Epithelial cell of proximal tubule (primary cell): ENCODE data around the gene KLF16. TPM values are rescaled to one million over a fixed set of nuclear protein-coding genes. Genes with fewer than 3 reads are reported as not detected.
A peak's percentile ranks its signal among the peaks of the same experiment; 100 is the strongest.

ENCODE experiments used
- DNase-seq: peaks from one replicate; pipeline ENCODE4 v3.0.0-alpha.2; 2011; ENCODE audit warnings: low read depth
- H3K4me3 ChIP-seq: 2 replicates; pipeline ENCODE4 v1.5.1; 2011; ENCODE audit warnings: low read depth, mild to moderate bottlenecking, low read length
- total RNA-seq: library from RNA; depleted of rRNA; stranded (reverse); fragments of >200 nt; gene quantifications from 2 replicates; pipeline ENCODE4 v1.2.3, GENCODE V29; 2015
- TF ChIP-seq, protein P1 (sequence below): conservative IDR thresholded peaks from 2 replicates; pipeline ENCODE4 v1.5.1; 2012; ENCODE audit warnings: low read depth, mild to moderate bottlenecking, low read length

The KLF16 gene
- total RNA-seq, 1 donor from 2014 or later = 28.1 TPM

DNA sequence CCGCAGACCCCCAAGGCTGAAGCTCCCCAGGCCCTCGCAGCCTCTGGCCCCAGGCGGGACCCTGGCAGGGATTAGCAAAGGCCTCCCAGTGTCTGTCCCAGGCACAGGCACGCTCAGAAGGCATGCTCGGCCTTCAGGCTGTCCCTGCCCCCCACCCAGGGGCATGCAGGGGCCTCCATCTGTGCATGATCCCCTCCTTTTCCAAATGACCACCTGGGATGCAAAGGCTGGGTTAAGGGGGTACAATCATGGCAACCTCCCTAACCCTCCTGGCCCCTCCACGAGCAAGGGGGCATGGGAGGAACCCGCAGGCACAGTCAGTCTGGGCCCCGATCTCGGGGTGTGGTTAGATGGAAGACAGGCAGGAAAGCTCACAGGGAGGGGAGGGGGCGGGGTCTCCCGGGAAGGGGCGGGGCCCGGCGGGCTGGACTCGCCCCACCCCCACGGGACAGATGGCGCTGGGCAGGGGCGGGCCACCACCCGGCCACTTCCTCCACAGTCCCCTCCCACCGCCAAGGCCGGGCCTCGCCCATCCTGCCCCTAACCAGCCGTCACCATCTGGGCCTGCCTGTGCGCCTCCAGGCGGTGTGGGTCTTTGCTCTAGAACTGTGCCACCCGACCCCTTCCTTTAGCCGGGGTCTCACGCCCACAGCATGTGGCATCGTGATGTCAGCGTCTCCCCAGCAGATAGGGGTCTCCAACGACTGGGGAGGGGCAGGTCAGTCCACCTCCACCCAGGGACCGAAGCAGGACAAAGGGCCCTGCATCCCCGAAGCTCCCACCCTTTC lies 8.1 kb downstream of the KLF16 start:
- no peak overlapping the region for H3K4me3 ChIP-seq
- DNase-seq = no peak
- TF ChIP-seq, protein P1, sequence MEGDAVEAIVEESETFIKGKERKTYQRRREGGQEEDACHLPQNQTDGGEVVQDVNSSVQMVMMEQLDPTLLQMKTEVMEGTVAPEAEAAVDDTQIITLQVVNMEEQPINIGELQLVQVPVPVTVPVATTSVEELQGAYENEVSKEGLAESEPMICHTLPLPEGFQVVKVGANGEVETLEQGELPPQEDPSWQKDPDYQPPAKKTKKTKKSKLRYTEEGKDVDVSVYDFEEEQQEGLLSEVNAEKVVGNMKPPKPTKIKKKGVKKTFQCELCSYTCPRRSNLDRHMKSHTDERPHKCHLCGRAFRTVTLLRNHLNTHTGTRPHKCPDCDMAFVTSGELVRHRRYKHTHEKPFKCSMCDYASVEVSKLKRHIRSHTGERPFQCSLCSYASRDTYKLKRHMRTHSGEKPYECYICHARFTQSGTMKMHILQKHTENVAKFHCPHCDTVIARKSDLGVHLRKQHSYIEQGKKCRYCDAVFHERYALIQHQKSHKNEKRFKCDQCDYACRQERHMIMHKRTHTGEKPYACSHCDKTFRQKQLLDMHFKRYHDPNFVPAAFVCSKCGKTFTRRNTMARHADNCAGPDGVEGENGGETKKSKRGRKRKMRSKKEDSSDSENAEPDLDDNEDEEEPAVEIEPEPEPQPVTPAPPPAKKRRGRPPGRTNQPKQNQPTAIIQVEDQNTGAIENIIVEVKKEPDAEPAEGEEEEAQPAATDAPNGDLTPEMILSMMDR = no peak

DNA sequence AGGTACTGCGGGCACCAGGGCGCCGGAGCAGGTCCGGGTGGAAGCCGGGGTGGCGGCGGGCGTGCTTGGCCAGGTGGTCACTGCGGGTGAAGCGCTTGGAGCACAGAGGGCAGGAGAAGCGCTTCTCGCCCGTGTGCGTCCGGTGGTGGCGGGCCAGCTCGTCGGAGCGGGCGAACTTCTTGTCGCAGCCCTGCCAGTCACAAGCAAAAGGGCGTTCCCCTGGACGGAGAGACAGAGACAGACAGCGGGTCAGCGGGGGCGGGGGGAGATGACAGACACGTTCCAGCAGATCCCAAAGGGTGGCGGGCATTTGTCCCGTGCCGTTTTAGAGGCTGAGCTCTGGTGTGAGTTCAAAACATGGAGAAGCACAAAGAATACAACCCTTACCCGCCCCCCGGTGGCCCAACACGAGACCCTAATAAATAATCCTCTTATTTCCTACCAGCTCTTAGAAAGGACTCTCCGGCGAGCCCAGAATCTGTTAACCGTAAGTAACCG lies 8.8 kb downstream of the KLF16 start:
- TF ChIP-seq, protein P1 = no peak
- H3K4me3 ChIP-seq = no peak overlapping the region
- DNase-seq = no peak

DNA sequence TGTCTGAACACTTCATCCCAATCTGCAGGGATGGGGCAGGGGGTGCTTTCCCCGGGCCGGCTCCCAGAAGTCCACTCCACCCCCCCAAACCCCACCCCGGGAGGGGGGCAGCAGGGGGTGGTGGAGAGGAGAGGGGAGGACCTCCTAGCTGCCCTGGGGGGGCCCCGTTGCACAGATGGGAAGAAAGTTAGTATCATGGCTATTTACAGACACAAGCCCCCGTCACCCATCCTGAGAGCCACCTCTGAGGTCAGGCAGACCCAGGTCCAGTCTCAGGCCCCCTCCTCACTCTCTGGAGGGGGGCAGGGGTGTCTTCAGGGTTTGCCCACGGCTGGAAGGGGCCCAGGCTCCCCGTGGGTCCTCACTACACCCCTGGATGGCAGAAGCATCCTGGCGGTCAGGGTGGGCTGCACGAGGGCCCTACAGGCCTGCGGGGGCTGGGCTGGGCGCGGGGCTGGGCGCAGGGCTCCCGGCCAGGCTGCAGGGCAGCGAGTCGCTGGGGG lies 9.3 kb downstream of the KLF16 start:
- DNase-seq = no peak
- TF ChIP-seq, protein P1 = no peak
- no peak overlapping the region for H3K4me3 ChIP-seq

DNA sequence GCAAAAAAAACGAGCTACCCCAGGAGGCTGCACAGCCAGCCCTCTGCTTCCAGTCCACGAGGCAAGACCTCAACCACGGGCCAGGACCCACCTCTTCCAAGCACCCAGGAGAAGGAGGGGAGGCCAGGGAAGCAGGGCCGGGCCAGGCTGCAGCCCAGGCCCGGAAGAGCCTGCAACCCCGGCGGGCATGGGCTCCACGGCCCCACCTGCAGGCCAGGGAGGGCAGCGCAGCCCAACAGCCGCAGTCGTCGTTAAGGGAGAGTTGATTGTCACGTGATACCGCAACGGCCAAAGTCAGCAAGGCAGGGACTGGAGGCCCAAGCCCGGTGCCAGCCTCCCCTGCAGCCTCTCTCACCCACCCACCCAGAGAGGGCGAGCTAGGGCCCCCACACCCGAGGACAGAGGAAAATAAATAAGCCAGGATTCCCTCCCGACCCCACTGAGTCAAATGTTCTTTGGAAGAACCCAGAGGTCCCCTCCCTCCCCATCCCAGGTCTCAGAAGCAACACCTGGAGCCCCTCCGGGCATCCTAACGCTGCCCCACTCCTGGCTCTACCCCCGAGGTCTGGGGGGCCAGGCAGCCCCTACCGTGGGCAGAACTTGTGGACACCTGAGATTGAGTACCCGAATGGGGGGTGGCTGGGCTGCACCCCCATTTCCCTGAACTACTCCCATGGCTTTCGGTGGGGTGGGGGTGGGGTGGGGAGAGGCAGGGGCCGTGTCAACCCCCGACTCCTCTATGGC lies 9.9 kb downstream of the KLF16 start:
- DNase-seq = no peak
- TF ChIP-seq, protein P1 = peak; percentile 81
- H3K4me3 ChIP-seq = no peak overlapping the region

DNA sequence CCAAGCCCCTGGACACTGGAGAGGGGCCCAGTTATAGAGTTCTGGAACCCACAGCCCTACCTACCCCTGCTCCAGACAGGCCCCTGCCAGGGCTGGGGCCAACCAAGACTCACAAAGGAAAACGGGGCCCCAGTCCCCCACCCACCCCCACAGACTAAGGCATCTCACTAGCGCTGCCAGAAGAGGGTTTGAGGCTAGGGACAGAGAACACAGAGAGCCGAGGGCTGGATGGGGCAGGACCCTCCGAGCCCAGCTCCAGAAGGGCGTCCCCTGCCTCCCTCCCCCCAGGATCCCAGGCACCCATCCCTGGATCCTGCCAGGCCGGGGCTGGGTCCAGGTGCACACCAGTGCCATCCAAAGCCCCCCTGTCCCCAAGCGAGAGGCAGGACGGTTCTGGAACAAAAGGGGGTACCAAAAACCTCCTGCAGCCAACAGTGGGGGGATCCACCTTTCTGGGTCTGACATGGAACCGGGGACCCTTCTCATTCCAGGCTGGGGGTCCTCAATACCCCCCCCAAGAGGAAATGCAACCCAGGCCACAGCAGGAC lies 10.7 kb downstream of the KLF16 start:
- DNase-seq = no peak
- no peak overlapping the region for H3K4me3 ChIP-seq
- TF ChIP-seq, protein P1 = no peak

DNA sequence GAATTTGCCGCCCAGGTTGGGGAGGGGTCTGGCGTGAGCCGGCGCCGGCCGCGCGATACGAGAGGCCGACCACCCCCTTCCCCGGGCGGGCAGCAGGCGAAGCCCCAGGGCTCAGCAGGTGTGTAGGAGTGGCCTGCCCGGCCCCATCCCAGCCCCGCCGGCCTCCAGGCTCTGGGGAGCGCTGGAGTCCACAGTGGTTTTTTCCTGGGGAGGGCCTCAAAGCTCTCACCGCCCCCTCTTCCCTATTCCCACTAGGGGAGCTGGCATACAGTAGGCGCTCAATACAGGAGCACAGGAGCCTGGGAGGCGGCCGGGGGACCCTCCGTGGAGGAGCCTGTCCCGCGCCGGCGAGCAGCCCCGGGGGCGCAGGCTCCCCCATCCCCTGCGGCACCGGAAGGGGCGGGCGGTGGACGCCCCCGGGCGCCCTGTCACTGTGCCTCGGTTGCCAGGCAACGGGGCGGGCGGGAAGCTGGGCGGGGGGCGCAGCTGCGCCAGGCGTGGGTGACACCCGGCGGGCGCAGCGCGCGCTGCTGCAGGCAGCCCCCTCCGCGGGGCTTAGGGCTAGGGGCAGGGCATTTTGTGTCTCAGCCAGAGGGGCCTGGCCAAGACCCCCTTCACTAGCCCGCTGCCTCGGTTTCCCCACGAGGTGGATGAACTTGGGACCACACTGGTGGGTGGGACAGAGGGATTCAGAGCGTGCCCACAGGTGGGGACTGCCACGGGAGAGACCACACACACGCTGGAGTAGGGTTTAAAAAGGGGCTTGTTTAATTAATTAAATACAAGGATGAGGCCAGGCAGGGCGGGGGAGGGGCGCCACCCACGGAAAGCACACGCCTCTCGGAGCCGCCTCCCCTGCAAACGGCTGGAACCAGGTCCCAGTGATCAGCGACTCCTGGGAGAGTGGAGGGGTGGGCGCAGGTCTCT lies 11.5 kb downstream of the KLF16 start:
- TF ChIP-seq, protein P1 = no peak
- H3K4me3 ChIP-seq = no peak overlapping the region
- DNase-seq = no peak
